Activated naive CD4-positive, alpha-beta T cell treated with anti-CD3 and anti-CD28 coated beads, Interleukin-2, amount 50 U/mL, for 72 hours (primary cell): ENCODE results near the gene TGM5. TPM values are rescaled to one million over a fixed set of nuclear protein-coding genes. Genes with fewer than 3 reads are reported as not detected.

Experiments used
- ATAC-seq, 2 donors: fragments of 150-1000 bp; cut with Tn5 transposase; 2 replicates each; pipeline ENCODE4 v1.10.0; 2021; ENCODE audit warnings: mild to moderate bottlenecking in 2 of 2, moderate library complexity in 2 of 2
- DNase-seq, 2 donors: peaks; one replicate each; pipeline ENCODE4 v3.0.0; 2021 to 2022; ENCODE audit warnings: low spot score in 2 of 2
- H3K27ac Mint-ChIP-seq, 2 donors: one replicate each; pipeline ENCODE4 v1.8.0; 2022; ENCODE audit warnings: mild to moderate bottlenecking in 2 of 2, mixed read lengths in 2 of 2
- H3K36me3 Mint-ChIP-seq, 2 donors: one replicate each; pipeline ENCODE4 v1.8.0; 2022; ENCODE audit warnings: mixed read lengths in 2 of 2
- H3K9me3 Mint-ChIP-seq, 2 donors: one replicate each; pipeline ENCODE4 v1.8.0; 2022; ENCODE audit warnings: mixed read lengths in 2 of 2
- total RNA-seq, 2 donors: library from RNA; stranded (reverse); gene quantifications; one replicate each; pipeline ENCODE4 v1.2.3, GENCODE V29; 2022

The TGM5 gene
- total RNA-seq, 2 donors from 2014 or later, result 0.45 TPM; not detected in 1

DNA sequence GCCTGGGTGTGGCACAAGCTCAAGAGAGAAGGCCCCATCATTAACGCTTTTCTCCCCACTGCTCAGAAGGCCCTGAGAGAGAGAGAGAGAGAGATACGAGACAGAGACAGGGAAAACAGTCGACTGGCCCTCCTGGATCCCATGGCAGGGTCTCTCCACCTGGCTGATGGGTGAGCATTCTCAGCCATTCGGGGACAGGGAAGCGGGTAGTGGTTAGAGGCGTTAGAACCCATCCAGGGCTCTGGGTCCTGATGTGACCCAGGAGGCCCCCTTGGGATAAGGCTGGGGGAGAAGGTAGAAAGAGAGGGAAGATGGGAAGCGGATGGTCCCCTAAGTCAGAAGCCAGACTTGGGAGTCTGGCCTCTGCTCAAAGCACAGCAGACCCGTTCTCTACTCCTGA is 7.9 kb downstream of the TGM5 start:
- H3K27ac Mint-ChIP-seq, result no peak overlapping the region
- H3K36me3 Mint-ChIP-seq, result no peaks in the 10 kb centered on the region
- H3K9me3 Mint-ChIP-seq, result no peaks in the 10 kb centered on the region
- ATAC-seq (no peak), DNase-seq (no peak)

DNA sequence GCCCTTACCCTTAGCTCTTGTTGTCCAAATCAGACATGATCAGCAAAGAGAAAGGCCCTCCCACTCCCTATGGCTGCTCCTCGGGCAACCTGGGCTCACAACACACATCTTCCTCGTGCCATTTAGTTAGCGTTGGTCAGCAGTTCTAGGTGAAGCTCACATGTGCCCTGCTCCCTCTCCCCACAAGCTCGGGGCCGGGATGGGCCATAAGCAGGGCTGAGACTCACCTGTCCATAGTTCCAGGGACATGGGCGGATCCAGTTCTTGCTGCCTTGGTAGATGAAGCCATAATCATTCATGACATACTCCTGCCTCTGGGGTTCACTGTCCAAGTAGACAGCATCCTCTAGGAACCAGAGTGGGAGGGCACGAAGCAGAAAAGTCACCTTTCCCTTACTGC is 10.4 kb downstream of the TGM5 start:
- Mint-ChIP-seq H3K27ac (no peak overlapping the region), H3K9me3 (no peaks in the 10 kb centered on the region), H3K36me3 (no peaks in the 10 kb centered on the region)
- no peak for DNase-seq
- ATAC-seq, result no peak

GRCh38 chr15:43255376-43255775 is 11.4 kb downstream of the TGM5 start:
- ATAC-seq, result no peak
- no peak overlapping the region for H3K27ac Mint-ChIP-seq

DNA sequence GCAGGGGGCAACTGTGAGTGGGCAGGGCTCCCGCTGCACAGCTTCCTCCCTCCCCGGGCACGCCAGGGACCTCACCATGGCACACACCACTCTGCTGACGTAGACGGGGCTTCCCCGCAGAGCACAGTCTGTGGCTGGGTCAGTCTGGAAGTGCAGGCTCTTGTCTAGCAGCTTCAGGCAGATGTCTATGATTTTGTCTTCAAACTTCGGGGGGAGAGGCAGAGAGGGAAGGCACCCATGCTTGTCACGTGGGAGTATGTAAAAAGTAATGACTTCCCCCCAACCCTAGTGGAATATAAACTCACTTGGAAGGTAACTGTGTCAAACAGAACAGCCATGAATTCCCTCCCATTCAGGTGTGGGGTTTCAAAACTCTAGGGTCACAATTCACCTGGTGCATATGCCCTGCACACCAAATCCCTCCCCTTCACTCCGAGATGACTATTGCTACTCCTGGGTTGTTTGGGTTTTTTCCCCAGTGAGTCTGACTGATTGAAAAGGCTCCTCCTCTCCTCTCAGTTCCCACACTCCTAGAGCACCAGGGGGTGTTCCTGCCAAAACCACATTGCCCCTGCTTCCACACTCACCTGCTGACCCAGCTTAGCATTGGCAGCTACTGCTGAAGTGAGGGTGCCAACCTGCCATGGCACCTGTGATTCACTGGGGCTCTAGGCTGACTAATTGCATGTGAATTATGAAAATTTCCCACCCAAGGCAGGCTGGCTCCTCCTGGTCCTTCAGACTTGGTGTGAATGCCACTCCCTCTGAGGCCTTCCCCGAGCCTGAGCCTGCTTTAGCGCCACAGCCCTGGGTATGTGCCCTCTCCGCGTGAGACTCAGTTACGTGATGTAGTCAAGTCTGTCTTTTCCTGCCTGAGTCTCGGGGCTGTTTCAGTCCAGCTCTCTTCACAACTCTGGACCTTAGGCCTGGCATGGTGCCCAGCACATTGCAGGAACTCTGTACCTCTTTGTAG is 13.0 kb downstream of the TGM5 start:
- peaks cover 0 to 6% of the 10 kb centered on the region in 2 donors for H3K9me3 Mint-ChIP-seq

More at GRCh38 chr15:43255376-43255775, 11.4 kb downstream of the TGM5 start:
- DNase-seq, result no peak
- Mint-ChIP-seq H3K9me3 (peaks cover 0 to 6% of the 10 kb centered on the region in 2 donors), H3K36me3 (no peaks in the 10 kb centered on the region)

DNA sequence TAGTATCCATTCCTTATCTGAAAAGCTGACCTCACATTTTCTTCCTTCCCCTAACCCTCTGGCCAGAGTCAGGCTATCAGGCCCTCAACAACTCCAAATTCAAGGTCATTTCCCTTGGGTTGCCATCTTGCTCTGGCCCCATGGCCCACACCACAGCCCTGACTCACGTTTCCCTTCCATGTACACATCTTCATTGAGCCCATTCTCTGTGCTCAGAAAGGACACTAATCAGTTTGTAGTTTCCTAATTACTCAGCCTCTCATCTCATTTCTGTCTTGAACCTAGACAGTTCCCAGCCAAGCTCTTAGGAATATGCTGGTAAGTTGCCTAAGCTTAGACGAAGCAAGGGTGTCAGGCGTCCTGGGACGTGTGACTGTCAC is 14.9 kb downstream of the TGM5 start:
- peaks cover 0 to 6% of the 10 kb centered on the region in 2 donors for H3K9me3 Mint-ChIP-seq
- peak; percentile 48 to 76 for ATAC-seq
- no peaks in the 10 kb centered on the region for H3K36me3 Mint-ChIP-seq
- H3K27ac Mint-ChIP-seq, result peak overlapping the region; percentile 71 to 92
- DNase-seq, result peak in 1 of 2 donors; percentile 32

More for the DNA sequence above, 13.0 kb downstream of the TGM5 start:
- Mint-ChIP-seq H3K36me3 (no peaks in the 10 kb centered on the region), H3K27ac (peak overlapping the region in 1 of 2 donors; percentile 71)
- ATAC-seq (peak; percentile 48 to 70), DNase-seq (peak in 1 of 2 donors; percentile 76)

GRCh38 chr15:43251185-43251870 is 15.4 kb downstream of the TGM5 start:
- no peaks in the 10 kb centered on the region for H3K36me3 Mint-ChIP-seq
- H3K27ac Mint-ChIP-seq, result peak overlapping the region; percentile 71 to 92
- no peak for DNase-seq
- H3K9me3 Mint-ChIP-seq, result peaks cover 0 to 6% of the 10 kb centered on the region in 2 donors
- peak; percentile 41 to 71 for ATAC-seq

GRCh38 chr15:43250785-43251184 is 15.9 kb downstream of the TGM5 start:
- H3K36me3 Mint-ChIP-seq, result no peaks in the 10 kb centered on the region
- H3K27ac Mint-ChIP-seq, result peak overlapping the region; percentile 7 to 71
- DNase-seq (no peak), ATAC-seq (no peak)
- H3K9me3 Mint-ChIP-seq, result peaks cover 0 to 6% of the 10 kb centered on the region in 2 donors

GRCh38 chr15:43249699-43250203 is 17.0 kb downstream of the TGM5 start:
- no peaks in the 10 kb centered on the region for H3K36me3 Mint-ChIP-seq
- H3K27ac Mint-ChIP-seq, result peak overlapping the region; percentile 69 to 85
- DNase-seq (peak in 1 of 2 donors; percentile 67), ATAC-seq (peak; percentile 66 to 71)
- peaks cover 0 to 6% of the 10 kb centered on the region in 2 donors for H3K9me3 Mint-ChIP-seq

GRCh38 chr15:43249236-43249635 is 17.5 kb downstream of the TGM5 start:
- DNase-seq (no peak), ATAC-seq (no peak)
- no peaks in the 10 kb centered on the region for H3K36me3 Mint-ChIP-seq
- peak overlapping the region; percentile 69 to 85 for H3K27ac Mint-ChIP-seq
- peaks cover 0 to 6% of the 10 kb centered on the region in 2 donors for H3K9me3 Mint-ChIP-seq

DNA sequence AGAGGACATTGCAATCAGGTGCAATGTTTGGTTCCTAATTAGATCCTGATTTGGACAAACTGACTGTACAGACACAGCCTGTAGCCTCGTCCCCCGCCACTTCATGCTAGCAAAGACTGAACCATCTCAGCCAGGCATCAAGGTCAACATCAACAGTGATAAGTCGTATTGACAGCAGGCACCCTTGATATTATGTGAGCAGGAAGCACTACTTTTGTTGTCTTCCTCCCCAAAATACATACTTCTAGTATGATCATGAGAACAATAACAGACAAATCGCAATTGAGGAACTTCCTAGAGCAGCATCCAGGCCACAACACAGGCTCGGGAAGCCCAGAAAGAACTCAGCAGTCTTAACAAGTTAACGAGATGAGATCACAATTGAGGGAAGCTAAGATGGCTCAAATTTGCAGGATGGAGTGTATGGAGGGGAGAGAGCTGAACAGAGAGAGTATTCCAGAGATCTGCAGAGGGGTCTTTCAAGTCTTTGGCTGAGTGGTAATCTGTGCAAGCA is 20.4 kb downstream of the TGM5 start:
- peaks cover 0 to 6% of the 10 kb centered on the region in 2 donors for H3K9me3 Mint-ChIP-seq
- H3K36me3 Mint-ChIP-seq, result no peaks in the 10 kb centered on the region
- no peak overlapping the region for H3K27ac Mint-ChIP-seq
- ATAC-seq (no peak), DNase-seq (no peak)

GRCh38 chr15:43244092-43244491 is 22.6 kb downstream of the TGM5 start:
- DNase-seq, result no peak

GRCh38 chr15:43243020-43243645 is 23.6 kb downstream of the TGM5 start:
- H3K27ac Mint-ChIP-seq, result no peak overlapping the region
- no peaks in the 10 kb centered on the region for H3K36me3 Mint-ChIP-seq
- no peak for ATAC-seq
- DNase-seq, result no peak
- no peaks in the 10 kb centered on the region for H3K9me3 Mint-ChIP-seq

More at GRCh38 chr15:43244092-43244491, 22.6 kb downstream of the TGM5 start:
- H3K9me3 Mint-ChIP-seq, result no peaks in the 10 kb centered on the region
- no peaks in the 10 kb centered on the region for H3K36me3 Mint-ChIP-seq
- no peak for ATAC-seq
- no peak overlapping the region for H3K27ac Mint-ChIP-seq

DNA sequence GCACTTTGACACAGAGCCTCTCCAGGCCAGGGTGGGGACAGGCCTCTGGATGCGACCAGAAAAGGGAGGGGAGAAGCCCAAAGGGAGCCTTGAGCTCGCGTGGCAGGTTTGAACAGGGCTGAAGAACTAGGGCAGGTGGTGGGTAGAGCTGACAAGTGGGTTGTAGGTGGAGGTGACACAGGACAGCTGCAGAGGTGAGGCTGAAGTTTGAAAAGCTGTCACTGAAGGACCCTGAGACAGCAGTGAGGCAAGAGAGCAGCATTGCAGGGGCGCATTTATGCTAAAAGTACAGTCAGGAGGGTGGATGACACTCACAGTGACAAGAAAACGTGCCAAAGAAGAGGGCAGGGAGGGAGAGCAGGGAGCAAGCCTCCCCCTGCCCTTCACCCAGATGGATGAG is 24.1 kb downstream of the TGM5 start:
- Mint-ChIP-seq H3K27ac (no peak overlapping the region), H3K9me3 (no peaks in the 10 kb centered on the region), H3K36me3 (no peaks in the 10 kb centered on the region)
- ATAC-seq, result no peak
- no peak for DNase-seq

GRCh38 chr15:43241100-43241499 is 25.6 kb downstream of the TGM5 start:
- Mint-ChIP-seq H3K36me3 (no peaks in the 10 kb centered on the region), H3K9me3 (no peaks in the 10 kb centered on the region), H3K27ac (no peak overlapping the region)
- ATAC-seq (no peak), DNase-seq (no peak)

DNA sequence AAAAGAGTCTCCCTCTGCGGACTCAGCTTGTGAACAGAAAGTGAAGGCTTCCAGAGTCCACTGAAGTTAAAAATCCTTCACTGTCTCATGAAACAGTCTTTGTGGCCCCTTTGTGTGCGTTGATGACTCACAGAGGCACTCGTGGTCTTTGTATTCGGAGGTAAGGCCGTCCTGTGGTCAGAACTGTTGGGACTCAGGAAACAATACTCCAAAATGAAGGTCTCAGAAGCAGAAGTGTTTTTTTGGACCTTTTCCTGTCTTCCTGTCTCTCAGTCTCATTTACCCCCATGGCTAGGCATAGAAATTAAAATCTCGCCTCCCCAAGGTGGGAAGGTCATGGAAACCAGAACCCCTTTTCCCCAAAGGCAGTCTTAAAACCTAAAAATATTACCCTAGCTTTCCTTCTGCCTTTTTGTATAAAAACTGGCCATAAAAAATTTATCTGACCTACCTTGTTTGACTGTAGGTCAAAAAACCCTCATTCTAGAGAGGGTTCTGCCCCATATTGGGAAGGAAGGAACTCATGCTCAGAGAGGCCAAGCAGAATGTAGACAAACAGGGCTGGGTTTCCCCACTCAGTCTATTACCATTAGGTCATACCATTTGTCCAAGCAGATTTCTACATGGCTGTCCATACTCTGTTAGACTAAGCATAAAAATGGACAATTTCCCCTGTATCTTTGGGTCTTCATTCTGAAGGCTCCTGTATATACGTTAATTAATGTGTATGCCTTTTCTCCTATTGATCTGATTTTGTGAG is 26.8 kb downstream of the TGM5 start:
- H3K27ac Mint-ChIP-seq, result peak overlapping the region in 1 of 2 donors; percentile 79
- no peak for DNase-seq
- ATAC-seq, result peak; percentile 51 to 63
- H3K9me3 Mint-ChIP-seq, result no peaks in the 10 kb centered on the region
- no peaks in the 10 kb centered on the region for H3K36me3 Mint-ChIP-seq

DNA sequence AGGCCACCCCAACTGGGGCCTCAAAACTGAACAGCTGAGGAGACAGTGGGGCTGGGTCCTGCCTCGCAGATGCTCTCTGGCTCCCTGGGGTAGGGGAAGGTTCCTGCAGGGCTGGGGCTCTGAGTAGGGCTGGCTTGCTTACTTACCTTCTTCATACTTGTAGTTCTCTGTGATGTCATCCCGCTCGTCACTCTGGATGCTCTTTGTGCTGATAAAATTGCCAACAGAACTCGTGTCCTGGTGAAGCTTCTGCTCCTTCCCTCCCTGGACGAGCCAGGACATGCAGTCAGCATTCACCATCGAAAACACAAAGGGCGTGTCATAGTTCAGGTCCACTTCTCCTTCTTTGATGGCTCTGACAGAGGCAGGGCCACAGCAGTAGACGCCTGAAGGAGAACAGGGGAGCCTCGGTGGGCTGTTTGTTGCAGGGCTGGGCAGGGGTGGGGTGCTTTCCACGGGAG is 28.0 kb downstream of the TGM5 start:
- ATAC-seq, result no peak

More for the DNA sequence above, 28.0 kb downstream of the TGM5 start:
- Mint-ChIP-seq H3K27ac (peak overlapping the region in 1 of 2 donors; percentile 32), H3K9me3 (no peaks in the 10 kb centered on the region), H3K36me3 (no peaks in the 10 kb centered on the region)
- DNase-seq, result no peak
